Stomach (tissue), 9 donors: ENCODE results near the gene NAP1L4. TPM values are rescaled to one million over a fixed set of nuclear protein-coding genes. Genes with fewer than 3 reads are reported as not detected.

ENCODE experiments used
- DNase-seq, 2 donors: peaks; one replicate each; pipeline versions ENCODE4 v3.0.0 to v3.0.0-alpha.2; 2013 to 2019
- H3K27ac ChIP-seq, 5 donors: fragments of 200-600 bp in 4 of 5; sonication (generic) in 4 of 5; one replicate each; pipeline ENCODE4 v1.5.1; 2013 to 2019; ENCODE audit warnings: mild to moderate bottlenecking in 1 of 5, moderate library complexity in 1 of 5
- H3K27me3 ChIP-seq, 3 donors: fragments of 200-600 bp; sonication (generic); one replicate each; pipeline ENCODE4 v1.5.1; 2017 to 2019; ENCODE audit warnings: mixed run types in 1 of 3
- H3K36me3 ChIP-seq, 4 donors: fragments of 200-600 bp; sonication (generic); 1 replicate in 3 of 4; 2 replicates in 1 of 4; pipeline ENCODE4 v1.5.1; 2016 to 2019
- H3K4me1 ChIP-seq, 4 donors: fragments of 200-600 bp; sonication (generic); one replicate each; pipeline ENCODE4 v1.5.1; 2016 to 2019
- H3K4me3 ChIP-seq, 4 donors: fragments of 200-600 bp; sonication (generic) in 3 of 4; one replicate each; pipeline ENCODE4 v1.5.1; 2016 to 2019; ENCODE audit warnings: mild to moderate bottlenecking in 1 of 4
- H3K9me3 ChIP-seq, 4 donors: fragments of 200-600 bp; sonication (generic); one replicate each; pipeline ENCODE4 v1.5.1; 2016 to 2019
- EP300 ChIP-seq: sonication (generic); formaldehyde crosslinking; IDR thresholded peaks from one replicate; pipeline ENCODE4 v1.6.1; 2017; ENCODE audit warnings: antibody characterized with exemption
- POLR2A ChIP-seq, 4 donors: fragments of 450-650 bp; IDR thresholded peaks; one replicate each; pipeline ENCODE4 v1.6.1; 2016; ENCODE audit warnings: antibody characterized with exemption in 4 of 4, control low read depth in 2 of 4, mild to moderate bottlenecking in 1 of 4, moderate library complexity in 1 of 4
- POLR2AphosphoS5 ChIP-seq, 3 donors: sonication (generic); formaldehyde crosslinking; IDR thresholded peaks; one replicate each; pipeline ENCODE4 v1.6.1; 2016; ENCODE audit warnings: antibody characterized with exemption in 3 of 3
- WGBS, 5 donors: extraction: QIAGEN DNeasy Blood & Tissue Kit in 3 of 5; methylation state at CpG; one replicate each; pipeline versions ENCODE4 v1.1.5 to v1.1.7; 2013 to 2018; 5-methylcytosine and 5-hydroxymethylcytosine counted together
- intact Hi-C: fragments of 100-400 bp; cut with DNase I; formaldehyde crosslinking; loops from one replicate; pipeline ENCODE4 v1.15.1; 2023; ENCODE audit warnings: low total_unique reads
- polyA plus RNA-seq, 3 donors: library from polyadenylated mRNA; stranded (reverse); fragments of 200-250 nt; gene quantifications; one replicate each; pipeline ENCODE4 v1.2.3, GENCODE V29; 2013
- total RNA-seq, 5 donors: library from RNA; depleted of rRNA; stranded (reverse); fragments of >200 nt; gene quantifications; one replicate each; pipeline versions ENCODE4 v1.1.0 to v1.2.3, GENCODE V29; 2014 to 2016
- TF ChIP-seq, protein P1 (sequence below), 7 experiments: fragments of 450-650 bp in 4 of 7; fragments of 200-600 bp in 3 of 7; sonication (generic) in 3 of 7; IDR thresholded peaks; one replicate each; pipeline ENCODE4 v1.5.1; 2016 to 2019; ENCODE audit warnings: antibody characterized with exemption in 7 of 7, control low read depth in 2 of 7, mild to moderate bottlenecking in 1 of 7
- donor health status: healthy with polysubstance abuse.
- donor health status: Bipolar disorder and iron deficiency.
- donor health status: healthy.

Gene NAP1L4
- total and polyA plus RNA-seq, 8 donors, result 61.3 to 438 (median 121) TPM

DNA sequence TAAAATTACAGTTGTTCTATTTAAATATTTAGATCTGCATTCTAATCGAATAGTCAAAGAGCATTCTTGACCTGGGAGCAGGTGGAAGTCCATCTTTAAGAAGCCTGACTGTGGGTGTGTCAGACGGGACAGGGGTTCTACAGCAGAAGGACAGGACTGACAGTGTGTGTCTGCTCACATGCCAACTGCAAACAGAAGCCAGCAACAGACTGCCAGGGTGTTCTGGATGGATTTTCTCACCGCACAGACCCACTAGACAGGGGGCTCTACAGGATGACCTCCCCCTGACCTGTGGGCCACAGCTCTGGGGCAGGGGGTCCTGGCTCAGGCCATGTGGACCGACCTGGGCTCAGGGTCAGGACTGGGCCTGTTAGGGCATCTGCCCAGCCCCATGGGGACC lies 22.8 kb upstream of the NAP1L4 start:
- Histone ChIP-seq H3K9me3 (no peaks in the 10 kb centered on the region), H3K4me3 (no peak overlapping the region), H3K27me3 (no peaks in the 10 kb centered on the region), H3K36me3 (peaks cover 85 to 100% (median 100%) of the 10 kb centered on the region in 4 donors), H3K4me1 (peaks cover 0 to 8% (median 0%) of the 10 kb centered on the region in 4 donors), H3K27ac (peak overlapping the region in 3 of 5 donors; percentile 10 to 36 (median 32))
- 66 to 94% (median 82%) methylated on average over 3 to 4 of the region's 4 CpGs for WGBS, 5 donors
- DNase-seq, result no peak
- intact Hi-C loops, result no loop called here
- TF ChIP-seq POLR2AphosphoS5 (IDR thresholded peaks at IDR 0.05) (no peak), POLR2A (IDR thresholded peaks at IDR 0.05) (no peak), EP300 (no peak)
- TF ChIP-seq, protein P1, sequence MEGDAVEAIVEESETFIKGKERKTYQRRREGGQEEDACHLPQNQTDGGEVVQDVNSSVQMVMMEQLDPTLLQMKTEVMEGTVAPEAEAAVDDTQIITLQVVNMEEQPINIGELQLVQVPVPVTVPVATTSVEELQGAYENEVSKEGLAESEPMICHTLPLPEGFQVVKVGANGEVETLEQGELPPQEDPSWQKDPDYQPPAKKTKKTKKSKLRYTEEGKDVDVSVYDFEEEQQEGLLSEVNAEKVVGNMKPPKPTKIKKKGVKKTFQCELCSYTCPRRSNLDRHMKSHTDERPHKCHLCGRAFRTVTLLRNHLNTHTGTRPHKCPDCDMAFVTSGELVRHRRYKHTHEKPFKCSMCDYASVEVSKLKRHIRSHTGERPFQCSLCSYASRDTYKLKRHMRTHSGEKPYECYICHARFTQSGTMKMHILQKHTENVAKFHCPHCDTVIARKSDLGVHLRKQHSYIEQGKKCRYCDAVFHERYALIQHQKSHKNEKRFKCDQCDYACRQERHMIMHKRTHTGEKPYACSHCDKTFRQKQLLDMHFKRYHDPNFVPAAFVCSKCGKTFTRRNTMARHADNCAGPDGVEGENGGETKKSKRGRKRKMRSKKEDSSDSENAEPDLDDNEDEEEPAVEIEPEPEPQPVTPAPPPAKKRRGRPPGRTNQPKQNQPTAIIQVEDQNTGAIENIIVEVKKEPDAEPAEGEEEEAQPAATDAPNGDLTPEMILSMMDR (IDR thresholded peaks at IDR 0.05), result no peak

- H3K4me3 ChIP-seq, result no peak overlapping the region
- DNase-seq, result peak in 1 of 2 donors; percentile 46
- intact Hi-C loops, result no loop called here
- no peaks in the 10 kb centered on the region for H3K9me3 ChIP-seq
- H3K27ac ChIP-seq, result peak overlapping the region in 4 of 5 donors; percentile 1 to 58 (median 34)
- peaks cover 0 to 8% (median 0%) of the 10 kb centered on the region in 4 donors for H3K4me1 ChIP-seq
- peaks cover 88 to 100% (median 100%) of the 10 kb centered on the region in 4 donors for H3K36me3 ChIP-seq
- H3K27me3 ChIP-seq, result no peaks in the 10 kb centered on the region
- WGBS, 5 donors, result 67 to 83% (median 74%) methylated on average over 15 to 16 of the region's 16 CpGs
- TF ChIP-seq, protein P1 (IDR thresholded peaks at IDR 0.05), result no peak
- no peak for TF ChIP-seq EP300
- TF ChIP-seq POLR2A (IDR thresholded peaks at IDR 0.05), result no peak
- TF ChIP-seq POLR2AphosphoS5 (IDR thresholded peaks at IDR 0.05), result no peak
These were observed 22.2 kb upstream of the NAP1L4 start for GRCh38 chr11:3014057-3014938.

DNA sequence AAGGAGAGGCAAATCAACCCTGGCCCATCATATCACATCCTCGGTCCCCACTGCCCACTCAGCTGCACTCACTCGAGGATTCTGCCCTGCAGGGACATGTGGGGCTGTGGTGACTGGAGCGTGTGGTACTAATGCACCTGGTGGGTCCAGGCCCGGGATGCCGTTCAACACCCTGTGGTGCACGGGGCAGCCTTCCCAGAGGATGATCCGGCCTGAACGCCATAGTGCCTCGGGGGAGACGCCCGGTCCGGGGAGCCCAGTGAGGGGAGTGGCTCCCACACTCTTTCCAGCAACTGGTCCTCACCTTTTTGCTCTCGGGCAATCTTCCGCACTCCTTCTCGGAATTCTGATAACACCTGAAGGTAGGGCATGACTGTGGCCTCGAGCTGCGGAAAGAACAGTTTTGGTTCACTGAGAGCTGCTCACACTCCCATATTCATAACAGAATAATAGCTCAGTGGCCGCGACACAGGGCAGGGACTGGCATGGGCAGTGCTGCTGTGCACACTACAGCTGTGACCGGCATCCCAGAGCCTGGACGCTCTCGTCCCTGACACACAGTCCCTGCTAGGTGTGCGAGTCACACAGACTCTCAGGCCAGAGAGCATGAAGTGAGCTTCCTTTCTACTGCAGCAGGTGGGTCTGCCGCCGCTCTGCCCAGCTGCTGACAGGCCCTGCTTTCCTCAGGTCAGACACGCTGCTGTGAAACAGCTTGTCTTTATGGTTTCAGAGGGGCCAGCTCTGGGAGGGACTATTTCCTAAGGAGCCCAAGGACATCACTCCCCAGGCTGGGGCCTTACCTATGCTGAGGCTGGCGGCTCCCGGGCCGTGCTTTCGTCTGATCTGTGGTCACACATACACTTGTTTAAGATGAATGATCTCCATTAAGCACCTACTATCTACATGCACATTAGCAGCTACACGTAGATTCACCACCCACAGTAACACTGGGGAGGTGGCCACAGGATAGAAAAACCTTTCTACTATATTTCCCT lies 20.1 kb upstream of the NAP1L4 start:
- no peak overlapping the region for H3K27ac ChIP-seq
- H3K27me3 ChIP-seq, result no peaks in the 10 kb centered on the region
- peaks cover 77 to 99% (median 98%) of the 10 kb centered on the region in 4 donors for H3K36me3 ChIP-seq
- TF ChIP-seq, protein P1 (IDR thresholded peaks at IDR 0.05), result no peak
- no peak for TF ChIP-seq EP300
- no peak for TF ChIP-seq POLR2AphosphoS5 (IDR thresholded peaks at IDR 0.05)
- TF ChIP-seq POLR2A (IDR thresholded peaks at IDR 0.05), result no peak
- no peak overlapping the region for H3K4me3 ChIP-seq
- 93 to 96% (median 93%) methylated on average over 25 to 31 of the region's 31 CpGs for WGBS, 5 donors
- no peak for DNase-seq
- H3K9me3 ChIP-seq, result no peaks in the 10 kb centered on the region
- peaks cover 0 to 8% (median 0%) of the 10 kb centered on the region in 4 donors for H3K4me1 ChIP-seq
- intact Hi-C loops, result no loop called here
